Progenitor cell of endocrine pancreas (in vitro differentiated cells): Measurements from ENCODE around the gene FAM187B. TPM values are rescaled to one million over a fixed set of nuclear protein-coding genes. Genes with fewer than 3 reads are reported as not detected.

ENCODE experiments used
- DNase-seq: peaks from one replicate; pipeline ENCODE4 v3.0.0; 2021; ENCODE audit warnings: low spot score; ENCODE audit not compliant: unreplicated experiment
- H3K27ac Mint-ChIP-seq: 2 replicates; pipeline ENCODE4 v1.8.0; 2021; ENCODE audit warnings: mild to moderate bottlenecking, moderate library complexity, mixed read lengths
- H3K27me3 Mint-ChIP-seq: 2 replicates; pipeline ENCODE4 v1.8.0; 2021; ENCODE audit warnings: mixed read lengths
- H3K36me3 Mint-ChIP-seq: 2 replicates; pipeline ENCODE4 v1.8.0; 2022; ENCODE audit warnings: mixed read lengths; ENCODE audit not compliant: insufficient read depth
- H3K4me1 Mint-ChIP-seq: 2 replicates; pipeline ENCODE4 v1.8.0; 2021; ENCODE audit warnings: low read depth, mixed read lengths
- H3K4me3 Mint-ChIP-seq: 2 replicates; pipeline ENCODE4 v1.8.0; 2021; ENCODE audit warnings: low read depth, mild to moderate bottlenecking, moderate library complexity, mixed read lengths
- H3K9me3 Mint-ChIP-seq: 2 replicates; pipeline ENCODE4 v1.8.0; 2021; ENCODE audit warnings: low read depth, mixed read lengths
- total RNA-seq: library from RNA; stranded (reverse); gene quantifications from 2 replicates; pipeline ENCODE4 v1.2.1, GENCODE V29; 2021
- TF ChIP-seq, protein P1 (sequence below): fragments of 200-600 bp; sonication (generic); IDR thresholded peaks from one replicate; pipeline ENCODE4 v1.5.0; 2021; ENCODE audit warnings: antibody characterized with exemption, mild to moderate bottlenecking; ENCODE audit not compliant: unreplicated experiment

The FAM187B gene
- total RNA-seq, 1 donor from 2014 or later = not detected

DNA sequence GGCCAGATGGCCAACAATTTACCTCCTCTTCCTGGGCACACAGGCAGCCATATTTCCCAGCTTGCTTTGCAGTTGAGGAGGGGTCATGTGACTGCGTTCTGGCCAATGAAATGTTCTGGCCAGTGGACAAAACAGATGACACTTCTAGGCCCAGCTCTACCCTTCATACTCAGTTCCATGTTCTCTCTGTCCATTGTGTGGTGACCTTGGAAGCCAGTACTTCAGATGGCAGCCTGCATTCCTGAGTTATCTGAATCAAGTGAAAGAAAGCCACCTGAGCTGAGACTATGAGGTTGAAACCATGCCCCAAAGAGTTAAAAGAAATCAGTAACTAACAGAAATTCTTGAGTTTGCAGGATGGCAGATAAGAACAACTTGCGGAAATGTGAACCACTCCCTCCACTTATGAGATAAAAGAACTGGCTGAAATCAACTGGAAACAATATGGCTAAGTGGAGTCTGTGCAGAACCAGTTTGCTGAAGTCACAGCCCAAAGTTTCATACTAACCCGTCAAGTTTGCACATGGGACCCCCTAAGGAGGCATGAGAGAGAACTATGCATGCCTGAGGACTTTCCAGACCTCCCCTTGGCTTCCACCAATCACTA, 8.1 kb downstream of the FAM187B start:
- Mint-ChIP-seq H3K27ac (peak overlapping the region; percentile 93), H3K9me3 (peaks cover 9% of the 10 kb centered on the region), H3K36me3 (no peaks in the 10 kb centered on the region), H3K4me3 (no peak overlapping the region), H3K27me3 (peaks cover under 1% of the 10 kb centered on the region), H3K4me1 (peaks cover 5% of the 10 kb centered on the region)
- DNase-seq = no peak
- TF ChIP-seq, protein P1, sequence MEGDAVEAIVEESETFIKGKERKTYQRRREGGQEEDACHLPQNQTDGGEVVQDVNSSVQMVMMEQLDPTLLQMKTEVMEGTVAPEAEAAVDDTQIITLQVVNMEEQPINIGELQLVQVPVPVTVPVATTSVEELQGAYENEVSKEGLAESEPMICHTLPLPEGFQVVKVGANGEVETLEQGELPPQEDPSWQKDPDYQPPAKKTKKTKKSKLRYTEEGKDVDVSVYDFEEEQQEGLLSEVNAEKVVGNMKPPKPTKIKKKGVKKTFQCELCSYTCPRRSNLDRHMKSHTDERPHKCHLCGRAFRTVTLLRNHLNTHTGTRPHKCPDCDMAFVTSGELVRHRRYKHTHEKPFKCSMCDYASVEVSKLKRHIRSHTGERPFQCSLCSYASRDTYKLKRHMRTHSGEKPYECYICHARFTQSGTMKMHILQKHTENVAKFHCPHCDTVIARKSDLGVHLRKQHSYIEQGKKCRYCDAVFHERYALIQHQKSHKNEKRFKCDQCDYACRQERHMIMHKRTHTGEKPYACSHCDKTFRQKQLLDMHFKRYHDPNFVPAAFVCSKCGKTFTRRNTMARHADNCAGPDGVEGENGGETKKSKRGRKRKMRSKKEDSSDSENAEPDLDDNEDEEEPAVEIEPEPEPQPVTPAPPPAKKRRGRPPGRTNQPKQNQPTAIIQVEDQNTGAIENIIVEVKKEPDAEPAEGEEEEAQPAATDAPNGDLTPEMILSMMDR = no peak

DNA sequence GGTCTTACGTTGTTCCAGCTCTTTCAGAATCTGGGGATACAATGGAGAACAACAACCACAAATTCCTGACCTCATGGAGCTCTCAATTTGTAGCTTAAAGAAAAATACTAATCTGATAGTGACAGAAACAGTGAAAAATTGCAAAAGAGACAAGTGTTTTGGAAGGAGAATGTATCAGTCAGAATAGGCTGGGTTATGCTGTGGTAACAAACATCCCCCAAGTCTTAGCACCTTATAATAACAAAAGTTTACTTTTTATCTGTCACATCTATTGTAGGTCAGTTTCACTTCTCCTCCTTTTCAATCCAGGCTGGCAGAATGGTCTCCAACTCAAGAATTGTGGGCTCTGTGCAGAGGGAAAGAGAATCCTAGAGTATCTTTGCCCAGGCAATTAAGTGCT, 9.5 kb downstream of the FAM187B start:
- Mint-ChIP-seq H3K27me3 (peaks cover 3% of the 10 kb centered on the region), H3K4me3 (no peak overlapping the region), H3K27ac (no peak overlapping the region), H3K4me1 (peaks cover 5% of the 10 kb centered on the region), H3K9me3 (peaks cover 9% of the 10 kb centered on the region), H3K36me3 (no peaks in the 10 kb centered on the region)
- DNase-seq = no peak
- TF ChIP-seq, protein P1 = no peak

DNA sequence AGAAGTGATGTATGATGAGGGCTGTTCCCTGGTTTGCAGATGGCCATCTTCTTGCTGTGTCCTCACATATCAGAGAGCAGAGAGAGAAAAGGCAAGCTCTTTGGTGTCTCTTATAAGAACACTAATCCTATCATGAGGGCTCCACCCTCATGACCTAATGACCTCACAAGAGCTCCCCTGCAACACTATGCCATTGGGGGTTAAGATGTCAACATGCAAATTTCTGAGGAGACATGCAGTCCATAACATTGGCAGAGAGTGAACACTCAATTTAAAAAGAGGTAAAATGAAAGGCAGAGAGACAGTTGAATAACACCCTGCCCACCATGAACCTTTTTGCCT, 10.9 kb downstream of the FAM187B start:
- Mint-ChIP-seq H3K27ac (no peak overlapping the region), H3K27me3 (peaks cover 3% of the 10 kb centered on the region), H3K9me3 (peaks cover 9% of the 10 kb centered on the region), H3K36me3 (no peaks in the 10 kb centered on the region), H3K4me1 (peaks cover 5% of the 10 kb centered on the region), H3K4me3 (no peak overlapping the region)
- no peak for DNase-seq
- TF ChIP-seq, protein P1 = no peak

DNA sequence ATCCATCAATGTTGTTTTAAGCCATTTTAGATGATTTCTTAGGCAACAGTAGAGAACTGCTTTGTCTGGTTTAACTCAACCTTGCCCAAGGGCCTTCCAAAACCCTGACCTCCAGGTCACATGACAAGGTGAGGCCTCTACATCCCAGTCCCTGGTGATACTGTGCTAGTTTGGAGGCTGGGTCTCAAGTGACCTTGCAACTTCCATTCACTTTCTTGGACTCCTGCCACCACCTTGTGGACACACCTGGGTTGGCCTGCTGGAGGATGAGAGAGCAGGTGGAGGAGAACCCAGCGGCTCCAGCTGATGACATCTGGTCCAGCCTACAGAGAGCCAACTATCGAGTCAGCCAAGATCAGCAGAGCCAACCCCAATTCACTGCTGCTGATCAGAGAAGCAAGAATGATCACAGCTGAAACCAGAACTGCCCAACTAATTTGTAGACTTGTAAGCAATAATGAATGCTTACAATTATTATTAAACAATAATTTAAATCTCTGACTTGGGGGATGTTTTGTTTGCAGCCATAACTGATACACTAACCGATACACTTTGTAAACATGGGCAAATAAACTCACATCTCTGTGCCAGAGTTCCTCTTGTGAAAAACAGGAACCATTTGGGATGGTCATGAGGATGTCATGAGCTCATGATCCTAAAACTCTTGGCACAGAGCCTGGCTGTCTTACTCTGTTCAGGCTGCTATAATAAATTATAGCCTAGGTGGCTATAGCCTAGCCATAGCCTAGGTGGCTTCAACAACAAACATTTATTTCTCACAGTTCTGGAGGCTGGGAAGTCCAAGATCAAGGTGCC, 11.5 kb downstream of the FAM187B start:
- peaks cover 3% of the 10 kb centered on the region for H3K27me3 Mint-ChIP-seq
- TF ChIP-seq, protein P1 = no peak
- no peaks in the 10 kb centered on the region for H3K36me3 Mint-ChIP-seq
- H3K27ac Mint-ChIP-seq = no peak overlapping the region
- DNase-seq = no peak
- H3K9me3 Mint-ChIP-seq = peaks cover 9% of the 10 kb centered on the region
- H3K4me3 Mint-ChIP-seq = no peak overlapping the region
- H3K4me1 Mint-ChIP-seq = peaks cover 5% of the 10 kb centered on the region

DNA sequence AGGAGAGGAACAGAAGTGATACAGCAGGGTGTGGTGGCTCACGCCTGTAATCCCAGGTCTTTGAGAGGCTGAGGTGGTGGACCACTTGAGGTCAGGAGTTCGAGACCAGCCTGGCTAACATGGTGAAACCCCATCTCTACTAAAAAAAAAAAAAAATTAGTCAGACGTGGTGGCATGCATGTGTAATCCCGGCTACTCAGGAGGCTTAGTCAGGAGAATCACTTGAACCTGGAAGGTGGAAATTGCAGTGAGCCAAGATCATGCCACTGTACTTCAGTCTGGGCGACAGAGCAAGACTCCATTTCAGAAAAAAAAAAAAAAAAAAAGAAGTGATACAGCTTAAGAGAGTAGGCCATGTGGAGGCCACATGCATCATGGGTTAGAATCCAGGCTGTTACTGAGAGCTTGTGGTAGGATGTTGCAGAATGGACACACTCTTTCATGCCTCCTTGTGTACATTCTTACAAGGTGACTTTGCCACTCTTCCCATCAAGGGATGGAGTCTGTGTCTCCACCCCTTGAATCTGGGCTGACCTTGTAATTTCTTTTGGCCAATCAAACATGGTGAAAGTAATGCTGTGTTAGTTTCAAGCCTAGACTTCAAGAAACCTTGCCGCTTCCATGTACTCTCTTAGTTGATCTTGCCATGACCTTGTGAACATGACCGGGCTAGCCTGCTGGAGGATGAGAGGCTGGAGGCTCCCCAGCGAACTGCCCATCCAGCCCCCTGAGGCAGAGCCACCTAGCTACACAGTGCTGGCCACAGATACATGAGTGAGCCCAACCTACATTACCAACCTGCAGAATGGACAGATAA, 12.3 kb downstream of the FAM187B start:
- peaks cover 3% of the 10 kb centered on the region for H3K27me3 Mint-ChIP-seq
- H3K9me3 Mint-ChIP-seq = peaks cover 9% of the 10 kb centered on the region
- no peak overlapping the region for H3K4me3 Mint-ChIP-seq
- H3K4me1 Mint-ChIP-seq = peaks cover 5% of the 10 kb centered on the region
- DNase-seq = no peak
- no peak overlapping the region for H3K27ac Mint-ChIP-seq
- TF ChIP-seq, protein P1 = no peak
- H3K36me3 Mint-ChIP-seq = no peaks in the 10 kb centered on the region
